Muscle of leg (tissue), 11 donors: Measurements from ENCODE around the gene C6orf163. TPM values are rescaled to one million over a fixed set of nuclear protein-coding genes. Genes with fewer than 3 reads are reported as not detected.

ENCODE experiments used
- DNase-seq: peaks from one replicate; pipeline ENCODE4 v3.0.0; 2013
- H3K27ac ChIP-seq: one replicate; pipeline ENCODE4 v1.5.1; 2013; ENCODE audit warnings: mild to moderate bottlenecking, low read length, control low read depth
- H3K27me3 ChIP-seq: one replicate; pipeline ENCODE4 v1.6.1; 2013; ENCODE audit warnings: low read length; ENCODE audit not compliant: control insufficient read depth, insufficient read depth
- H3K36me3 ChIP-seq: one replicate; pipeline ENCODE4 v1.6.1; 2013; ENCODE audit warnings: low read length; ENCODE audit not compliant: control insufficient read depth, insufficient read depth
- H3K4me1 ChIP-seq: one replicate; pipeline ENCODE4 v1.6.1; 2013; ENCODE audit warnings: low read length; ENCODE audit not compliant: control insufficient read depth, insufficient read depth
- H3K4me3 ChIP-seq: one replicate; pipeline ENCODE4 v1.5.1; 2013; ENCODE audit warnings: low read length, control low read depth
- H3K9me3 ChIP-seq: replicated peaks from 2 replicates; pipeline ENCODE4 v1.6.1; 2013; ENCODE audit warnings: low read depth, low read length; ENCODE audit not compliant: control insufficient read depth
- WGBS: methylation state at CpG from one replicate; pipeline ENCODE4 v1.1.5; 2013; ENCODE audit warnings: missing lambda C conversion rate; ENCODE audit not compliant: insufficient coverage; 5-methylcytosine and 5-hydroxymethylcytosine counted together
- polyA plus RNA-seq, 8 donors: library from polyadenylated mRNA; unstranded; fragments of 120-200 nt; gene quantifications; one replicate each; pipeline versions ENCODE4 v1.2.1 to v1.2.3, GENCODE V29; 2013; ENCODE audit warnings: inconsistent platforms in 1 of 8, low replicate concordance in 1 of 8; ENCODE audit not compliant: insufficient read length in 8 of 8, insufficient read depth in 1 of 8
- total RNA-seq: library from RNA; stranded (reverse); fragments of 120-200 nt; gene quantifications from one replicate; pipeline ENCODE4 v1.2.4, GENCODE V29; 2013

Gene C6orf163
- total and polyA plus RNA-seq, 9 donors, result 0.83 to 3.8 (median 1.5) TPM

GRCh38 chr6:87382861-87383260, 38.2 kb downstream of the C6orf163 start:
- WGBS, result 93% methylated on average over 4 of the region's 5 CpGs

GRCh38 chr6:87384038-87384437, 39.4 kb downstream of the C6orf163 start:
- 83% methylated on average over 1 of the region's 1 CpG for WGBS
- Histone ChIP-seq H3K27me3 (no peaks in the 10 kb centered on the region), H3K36me3 (no peaks in the 10 kb centered on the region), H3K4me3 (no peak overlapping the region), H3K27ac (no peak overlapping the region), H3K9me3 (no peaks in the 10 kb centered on the region), H3K4me1 (no peaks in the 10 kb centered on the region)
- DNase-seq, result no peak

More at GRCh38 chr6:87382861-87383260, 38.2 kb downstream of the C6orf163 start:
- Histone ChIP-seq H3K4me3 (no peak overlapping the region), H3K4me1 (no peaks in the 10 kb centered on the region), H3K27ac (no peak overlapping the region), H3K27me3 (no peaks in the 10 kb centered on the region), H3K36me3 (no peaks in the 10 kb centered on the region), H3K9me3 (no peaks in the 10 kb centered on the region)
- DNase-seq, result no peak

- no peak for DNase-seq
- Histone ChIP-seq H3K27me3 (no peaks in the 10 kb centered on the region), H3K36me3 (no peaks in the 10 kb centered on the region), H3K9me3 (no peaks in the 10 kb centered on the region), H3K4me1 (no peaks in the 10 kb centered on the region), H3K27ac (no peak overlapping the region), H3K4me3 (no peak overlapping the region)
- no CpG with 5 or more reads among the region's 3 CpGs for WGBS
Observed at GRCh38 chr6:87384449-87384848, 39.8 kb downstream of the C6orf163 start.

DNA sequence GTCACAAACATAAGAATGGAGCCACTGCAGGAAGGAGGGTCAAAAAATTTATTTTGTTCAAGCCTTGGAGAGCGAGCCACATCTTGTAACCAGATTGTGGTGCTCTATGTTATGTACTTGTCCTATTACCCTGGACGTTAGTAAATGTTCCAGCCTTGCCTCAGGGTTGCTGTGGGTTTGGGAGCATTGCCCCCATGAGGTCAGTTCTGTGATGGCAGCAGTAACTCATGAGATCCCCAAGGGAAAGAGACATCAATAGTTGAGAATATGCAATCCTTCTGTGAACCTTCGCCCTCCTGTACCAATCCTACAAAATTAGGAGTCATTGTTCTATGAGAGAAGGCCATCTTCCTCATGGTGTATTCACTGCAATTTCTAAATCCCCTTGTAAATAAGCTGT, 46.7 kb downstream of the C6orf163 start:
- Histone ChIP-seq H3K4me1 (no peaks in the 10 kb centered on the region), H3K36me3 (no peaks in the 10 kb centered on the region), H3K27me3 (no peaks in the 10 kb centered on the region), H3K27ac (no peak overlapping the region), H3K9me3 (no peaks in the 10 kb centered on the region), H3K4me3 (no peak overlapping the region)
- peak; percentile 4 for DNase-seq
- WGBS, result 33% methylated on average over 2 of the region's 3 CpGs

- Histone ChIP-seq H3K4me3 (no peak overlapping the region), H3K9me3 (no peaks in the 10 kb centered on the region), H3K4me1 (no peaks in the 10 kb centered on the region), H3K27me3 (no peaks in the 10 kb centered on the region), H3K27ac (no peak overlapping the region), H3K36me3 (peaks cover 3% of the 10 kb centered on the region)
- peak; percentile 70 for DNase-seq
- no CpG with 5 or more reads among the region's 2 CpGs for WGBS
Observed at GRCh38 chr6:87393026-87393622, 48.5 kb downstream of the C6orf163 start.

GRCh38 chr6:87395431-87395830, 50.8 kb downstream of the C6orf163 start:
- no peak for DNase-seq
- Histone ChIP-seq H3K9me3 (no peaks in the 10 kb centered on the region), H3K27me3 (no peaks in the 10 kb centered on the region), H3K27ac (no peak overlapping the region), H3K4me1 (no peaks in the 10 kb centered on the region), H3K4me3 (no peak overlapping the region), H3K36me3 (peaks cover 3% of the 10 kb centered on the region)
- no CpG with 5 or more reads among the region's 2 CpGs for WGBS

DNA sequence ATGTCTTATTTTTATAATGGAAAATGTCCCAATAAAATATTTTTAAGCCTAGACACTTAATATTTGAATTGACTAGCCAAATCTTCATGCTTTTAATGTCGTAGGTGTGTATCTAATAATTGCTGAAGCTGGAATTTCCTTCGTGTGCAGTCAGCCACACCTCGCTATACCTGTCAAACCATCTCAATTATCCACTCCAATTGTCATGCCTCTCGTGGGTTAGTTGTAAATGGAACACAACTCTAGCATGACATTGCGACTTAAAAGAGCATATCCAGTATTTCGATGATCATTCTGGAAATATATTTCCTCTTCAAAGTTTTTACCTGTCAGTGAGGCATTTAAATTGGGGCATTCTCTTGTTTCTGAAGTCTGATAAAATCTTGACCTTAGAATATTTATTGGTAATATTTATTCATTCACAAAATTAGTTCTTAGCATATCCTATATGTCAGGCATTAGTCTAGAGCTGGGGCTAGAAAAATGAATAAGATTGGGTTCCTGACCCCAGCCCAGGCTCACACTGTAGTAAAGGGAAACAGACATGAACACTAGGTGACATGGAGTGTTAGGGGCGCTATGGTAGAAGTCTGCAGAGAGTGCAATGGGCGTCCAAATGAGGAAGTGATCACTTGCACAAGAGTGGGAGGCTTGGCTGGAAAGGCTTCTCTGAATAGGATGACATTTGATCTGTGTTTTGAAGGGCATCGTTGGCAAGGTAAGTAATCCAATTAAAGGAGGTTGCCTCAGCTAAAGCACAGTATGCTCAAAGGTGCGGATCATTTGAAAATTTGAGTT, 52.2 kb downstream of the C6orf163 start:
- peak; percentile 6 for DNase-seq
- H3K27ac ChIP-seq, result no peak overlapping the region
- 67% methylated on average over 3 of the region's 10 CpGs for WGBS
- peaks cover 3% of the 10 kb centered on the region for H3K36me3 ChIP-seq
- no peaks in the 10 kb centered on the region for H3K27me3 ChIP-seq
- no peaks in the 10 kb centered on the region for H3K4me1 ChIP-seq
- no peaks in the 10 kb centered on the region for H3K9me3 ChIP-seq
- no peak overlapping the region for H3K4me3 ChIP-seq

DNA sequence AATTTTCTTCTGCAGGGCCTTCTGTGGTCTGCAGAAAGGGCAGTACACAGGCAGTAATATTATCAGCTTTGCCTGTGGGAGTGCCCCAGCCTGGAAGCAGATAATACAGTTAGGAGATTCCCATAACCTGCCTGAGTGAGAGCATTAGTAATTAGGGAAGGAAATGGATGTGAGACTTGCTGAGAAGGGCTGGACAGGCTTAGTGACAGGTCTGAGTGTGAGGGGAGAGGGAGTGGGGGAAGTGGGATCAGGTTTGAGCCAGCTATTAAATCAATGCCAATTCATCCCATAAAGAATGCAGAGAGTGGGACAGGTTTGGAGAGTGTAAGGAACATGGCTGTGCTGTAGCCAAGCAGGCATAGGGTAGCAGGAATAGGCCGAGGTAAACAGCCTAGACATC, 53.0 kb downstream of the C6orf163 start:
- Histone ChIP-seq H3K27me3 (no peaks in the 10 kb centered on the region), H3K4me1 (no peaks in the 10 kb centered on the region), H3K9me3 (no peaks in the 10 kb centered on the region), H3K4me3 (no peak overlapping the region), H3K36me3 (peaks cover 3% of the 10 kb centered on the region), H3K27ac (no peak overlapping the region)
- no peak for DNase-seq
- WGBS, result no CpG with 5 or more reads among the region's 1 CpG

- no peak overlapping the region for H3K27ac ChIP-seq
- no CpG with 5 or more reads among the region's 3 CpGs for WGBS
- no peaks in the 10 kb centered on the region for H3K9me3 ChIP-seq
- peaks cover 3% of the 10 kb centered on the region for H3K36me3 ChIP-seq
- no peaks in the 10 kb centered on the region for H3K27me3 ChIP-seq
- H3K4me1 ChIP-seq, result no peaks in the 10 kb centered on the region
- DNase-seq, result no peak
- no peak overlapping the region for H3K4me3 ChIP-seq
Observed at GRCh38 chr6:87401832-87402231, 57.2 kb downstream of the C6orf163 start.

DNA sequence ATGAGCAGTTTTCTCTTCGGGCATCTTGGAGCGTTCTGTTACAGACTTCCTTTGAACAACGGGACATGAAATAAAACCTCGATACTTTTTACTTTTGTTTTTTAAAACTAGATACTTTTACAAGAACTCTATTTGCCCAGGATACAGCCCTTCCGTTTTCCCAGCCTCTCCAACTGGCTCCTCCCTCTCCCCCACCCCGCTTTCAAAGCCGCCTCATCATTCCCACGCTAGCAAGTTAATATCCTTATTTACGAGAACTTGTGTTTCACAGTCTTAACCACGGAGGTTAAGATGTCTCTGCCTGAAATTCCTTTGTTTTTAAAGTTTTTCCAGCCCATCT, 62.9 kb downstream of the C6orf163 start:
- H3K27ac ChIP-seq, result peak overlapping the region; percentile 92
- H3K36me3 ChIP-seq, result no peaks in the 10 kb centered on the region
- 2% methylated on average over 10 of the region's 10 CpGs for WGBS
- H3K9me3 ChIP-seq, result no peaks in the 10 kb centered on the region
- no peaks in the 10 kb centered on the region for H3K4me1 ChIP-seq
- DNase-seq, result no peak
- peaks cover 2% of the 10 kb centered on the region for H3K27me3 ChIP-seq
- H3K4me3 ChIP-seq, result peak overlapping the region; percentile 94
